Prostate gland (tissue), 2 donors: ENCODE data around the gene SRSF3. TPM values are rescaled to one million over a fixed set of nuclear protein-coding genes. Genes with fewer than 3 reads are reported as not detected.

Source experiments
- DNase-seq: peaks from one replicate; pipeline ENCODE4 v3.0.0-alpha.2; 2019; ENCODE audit warnings: low spot score
- H3K27ac ChIP-seq, 2 donors: fragments of 200-600 bp; sonication (generic); 2 replicates each; pipeline ENCODE4 v1.5.1; 2017 to 2019
- H3K27me3 ChIP-seq: fragments of 200-600 bp; sonication (generic); replicated peaks from 2 replicates; pipeline ENCODE4 v1.5.1; 2019; ENCODE audit not compliant: insufficient read depth
- H3K36me3 ChIP-seq, 2 donors: fragments of 200-600 bp; sonication (generic); 1 replicate in 1 of 2; 2 replicates in 1 of 2; pipeline versions ENCODE4 v1.5.1 to v1.8.1; 2017 to 2019
- H3K4me1 ChIP-seq: fragments of 200-600 bp; sonication (generic); replicated peaks from 2 replicates; pipeline ENCODE4 v1.5.1; 2019
- H3K4me3 ChIP-seq, 2 donors: fragments of 200-600 bp; sonication (generic); 2 replicates each; pipeline ENCODE4 v1.5.1; 2017 to 2019
- H3K9me3 ChIP-seq: fragments of 200-600 bp; sonication (generic); 2 replicates; pipeline ENCODE4 v1.5.1; 2017
- CTCF ChIP-seq, 4 experiments: fragments of 200-600 bp in 2 of 4; fragments of 450-650 bp in 2 of 4; sonication (generic) in 2 of 4; IDR thresholded peaks; 1 replicate in 3 of 4; 2 replicates in 1 of 4; pipeline ENCODE4 v1.5.1; 2016 to 2019; ENCODE audit warnings: antibody characterized with exemption in 4 of 4, mild to moderate bottlenecking in 2 of 4, moderate library complexity in 2 of 4
- POLR2A ChIP-seq: fragments of 450-650 bp; IDR thresholded peaks from one replicate; pipeline ENCODE4 v1.6.1; 2016; ENCODE audit warnings: antibody characterized with exemption, mild to moderate bottlenecking
- POLR2AphosphoS5 ChIP-seq: sonication (generic); formaldehyde crosslinking; IDR thresholded peaks from one replicate; pipeline ENCODE4 v1.6.1; 2017; ENCODE audit warnings: antibody characterized with exemption
- WGBS: methylation state at CpG from one replicate; pipeline ENCODE4 v1.1.5; 2018; 5-methylcytosine and 5-hydroxymethylcytosine counted together
- intact Hi-C: fragments of 100-400 bp; cut with DNase I; formaldehyde crosslinking; loops from one replicate; pipeline ENCODE4 v1.14.2; 2022
- total RNA-seq, 2 donors: library from RNA; depleted of rRNA; stranded (reverse); fragments of >200 nt; gene quantifications; one replicate each; pipeline ENCODE4 v1.1.0, GENCODE V29; 2016

Gene SRSF3
- total RNA-seq, 2 donors from 2014 or later, result 111 to 153 TPM

GRCh38 chr6:36627141-36627540 lies 33.0 kb downstream of the SRSF3 start:
- no peak for TF ChIP-seq CTCF (IDR thresholded peaks at IDR 0.05)
- TF ChIP-seq POLR2A, result no peak
- no peak for TF ChIP-seq POLR2AphosphoS5
- H3K9me3 ChIP-seq, result no peaks in the 10 kb centered on the region
- H3K4me3 ChIP-seq, result no peak overlapping the region
- no peaks in the 10 kb centered on the region for H3K36me3 ChIP-seq
- H3K4me1 ChIP-seq, result no peaks in the 10 kb centered on the region
- peak overlapping the region; percentile 48 to 67 for H3K27ac ChIP-seq
- 93% methylated on average over 5 of the region's 5 CpGs for WGBS
- intact Hi-C loops, result no loop called here
- no peak for DNase-seq
- no peaks in the 10 kb centered on the region for H3K27me3 ChIP-seq

DNA sequence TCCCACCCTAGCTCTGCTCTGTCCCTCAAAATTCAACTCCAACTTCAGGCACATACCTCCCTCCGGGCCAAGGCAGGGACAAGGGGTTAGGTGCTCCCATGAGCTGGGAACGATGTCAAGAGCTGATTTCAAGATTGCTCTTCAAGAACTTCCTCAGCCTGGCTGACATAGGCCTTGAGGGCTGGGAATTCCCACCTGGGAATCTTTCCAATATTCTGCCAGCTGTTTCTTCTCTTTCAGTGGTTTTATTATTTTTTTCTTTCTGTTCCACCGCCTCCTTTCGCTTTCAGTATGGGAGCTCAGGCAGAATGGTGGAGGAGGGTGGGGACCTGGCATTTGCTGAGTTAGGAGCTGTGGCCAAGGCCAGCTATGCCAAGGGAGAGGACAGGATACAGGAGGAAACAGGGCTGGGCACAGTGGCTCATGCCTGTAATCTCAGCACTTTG lies 33.7 kb downstream of the SRSF3 start:
- TF ChIP-seq CTCF (IDR thresholded peaks at IDR 0.05) (no peak), POLR2A (no peak), POLR2AphosphoS5 (peak; percentile 79)
- Histone ChIP-seq H3K36me3 (no peaks in the 10 kb centered on the region), H3K27me3 (no peaks in the 10 kb centered on the region), H3K4me1 (no peaks in the 10 kb centered on the region), H3K9me3 (no peaks in the 10 kb centered on the region), H3K4me3 (no peak overlapping the region), H3K27ac (peak overlapping the region; percentile 48 to 67)
- peak; percentile 65 for DNase-seq
- WGBS, result 11% methylated on average over 4 of the region's 4 CpGs
- intact Hi-C loops, result no loop called here

DNA sequence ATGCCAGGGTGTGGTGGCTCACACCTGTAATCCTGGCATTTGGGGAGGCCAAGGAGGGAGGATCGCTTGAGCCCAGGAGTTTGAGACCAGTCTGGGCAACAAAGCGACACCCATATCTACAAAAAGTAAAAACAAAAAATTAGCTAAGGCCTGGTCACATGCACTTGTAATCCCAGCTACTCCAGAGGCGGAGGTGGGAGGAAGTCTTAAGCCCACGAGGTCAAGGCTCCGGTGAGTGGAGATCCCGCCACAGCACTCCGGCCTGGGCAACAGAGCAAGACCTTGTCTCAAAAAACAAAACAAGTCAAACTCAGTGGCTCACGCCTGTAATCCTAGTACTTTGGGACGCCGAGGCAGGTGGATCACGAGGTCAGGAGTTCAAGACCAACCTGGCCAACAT lies 35.6 kb downstream of the SRSF3 start:
- TF ChIP-seq POLR2A (no peak), POLR2AphosphoS5 (no peak)
- Histone ChIP-seq H3K27ac (peak overlapping the region in 1 of 2 donors; percentile 15), H3K36me3 (no peaks in the 10 kb centered on the region), H3K4me1 (peaks cover 4% of the 10 kb centered on the region), H3K9me3 (no peaks in the 10 kb centered on the region), H3K4me3 (no peak overlapping the region), H3K27me3 (no peaks in the 10 kb centered on the region)
- intact Hi-C loops, result no loop called here
- no peak for DNase-seq
- 98% methylated on average over 11 of the region's 11 CpGs for WGBS

DNA sequence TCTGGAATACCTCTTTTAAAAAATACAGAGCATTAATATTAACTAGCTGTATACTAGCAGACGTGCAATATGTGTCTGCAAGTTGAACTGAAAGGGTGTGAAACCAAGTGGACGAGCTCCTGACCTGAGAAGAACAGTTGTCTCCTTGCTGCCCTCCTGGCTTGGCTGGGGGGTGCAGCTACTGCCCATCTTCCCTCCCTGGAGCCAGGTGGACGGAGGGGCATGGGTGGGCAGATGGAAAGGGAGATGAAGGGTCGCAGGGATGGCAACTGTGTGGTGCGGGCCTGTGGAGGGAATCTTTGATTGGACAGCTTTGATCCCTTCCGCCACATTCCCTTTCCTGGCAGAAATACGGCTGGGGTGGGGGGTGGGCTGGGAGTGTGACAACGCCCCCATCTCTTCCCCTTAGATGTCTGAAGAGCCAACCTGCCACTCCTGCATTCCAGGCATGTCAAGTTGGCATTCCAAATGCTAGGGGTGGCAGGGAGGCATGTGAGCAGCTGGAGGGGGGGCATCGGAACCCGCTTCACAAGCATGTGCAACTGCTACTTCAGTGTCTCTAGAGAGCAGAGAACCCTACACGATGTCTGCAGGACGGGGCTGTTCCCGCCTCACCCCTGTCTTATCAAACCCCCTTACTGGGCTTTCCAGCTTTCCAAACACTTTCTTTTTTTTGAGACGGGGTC lies 37.3 kb downstream of the SRSF3 start:
- Histone ChIP-seq H3K4me3 (no peak overlapping the region), H3K9me3 (no peaks in the 10 kb centered on the region), H3K36me3 (no peaks in the 10 kb centered on the region), H3K27me3 (no peaks in the 10 kb centered on the region), H3K27ac (no peak overlapping the region), H3K4me1 (peaks cover 4% of the 10 kb centered on the region)
- WGBS, result 59% methylated on average over 14 of the region's 14 CpGs
- DNase-seq, result no peak
- intact Hi-C loops, result no loop called here
- TF ChIP-seq POLR2A (no peak), CTCF (IDR thresholded peaks at IDR 0.05) (no peak)

GRCh38 chr6:36633370-36633769 lies 39.2 kb downstream of the SRSF3 start:
- intact Hi-C loops, result no loop called here
- peaks cover 4% of the 10 kb centered on the region for H3K4me1 ChIP-seq
- DNase-seq, result no peak
- TF ChIP-seq POLR2AphosphoS5, result no peak
- no peak overlapping the region for H3K27ac ChIP-seq
- no peaks in the 10 kb centered on the region for H3K36me3 ChIP-seq
- no peak overlapping the region for H3K4me3 ChIP-seq
- no peaks in the 10 kb centered on the region for H3K9me3 ChIP-seq
- WGBS, result 95% methylated on average over 6 of the region's 6 CpGs
- H3K27me3 ChIP-seq, result no peaks in the 10 kb centered on the region

DNA sequence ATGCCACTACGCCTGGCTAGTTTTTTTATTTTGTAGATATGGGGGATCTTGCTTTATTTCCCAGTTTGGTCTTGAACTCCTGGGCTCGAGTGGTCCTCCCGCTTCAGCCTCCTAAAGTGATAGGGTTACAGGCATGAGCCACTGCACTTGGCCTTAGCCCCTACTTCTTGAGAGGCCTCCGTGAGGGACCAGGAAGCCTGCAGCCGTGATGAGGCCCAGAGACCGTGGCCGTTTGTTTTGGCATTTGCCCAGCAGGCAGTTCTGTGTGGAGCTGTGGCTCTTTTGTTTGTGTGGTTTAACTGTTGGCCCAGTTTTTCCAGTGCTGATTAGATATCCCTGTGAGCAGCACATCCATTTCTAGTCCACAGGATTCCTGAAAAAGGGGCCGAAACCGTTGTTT lies 39.8 kb downstream of the SRSF3 start:
- DNase-seq, result peak; percentile 80
- no peaks in the 10 kb centered on the region for H3K27me3 ChIP-seq
- no peaks in the 10 kb centered on the region for H3K36me3 ChIP-seq
- intact Hi-C loops, result no loop called here
- WGBS, result 34% methylated on average over 9 of the region's 9 CpGs
- peaks cover 4% of the 10 kb centered on the region for H3K4me1 ChIP-seq
- H3K27ac ChIP-seq, result peak overlapping the region; percentile 31 to 43
- no peaks in the 10 kb centered on the region for H3K9me3 ChIP-seq
- TF ChIP-seq CTCF (IDR thresholded peaks at IDR 0.05), result no peak
- TF ChIP-seq POLR2A, result no peak
- peak; percentile 71 for TF ChIP-seq POLR2AphosphoS5
- no peak overlapping the region for H3K4me3 ChIP-seq
